ENCODE data around the gene TRIM36.

The TRIM36 gene

GRCh38 chr5:115169487-115170133, at the start of gene TRIM36:
Gene TRIM36 (minus strand): TSS chr5:115169908. CDS start chr5:115169634, 274 bp downstream.
- DNase-seq (ENCODE audit: low spot score) = peak; percentile 72

- DNase-seq (ENCODE audit: low spot score) = no peak
These were observed 44.8 kb upstream of the TRIM36 start for GRCh38 chr5:115214541-115214940.

- no peak for DNase-seq (ENCODE audit: low spot score)
These were observed 39.6 kb upstream of the TRIM36 start for GRCh38 chr5:115209279-115209678.

- no peak for DNase-seq (ENCODE audit: low spot score)
These were observed 33.2 kb upstream of the TRIM36 start for GRCh38 chr5:115202952-115203351.

- no peak for DNase-seq (ENCODE audit: low spot score)
These were observed 26.5 kb upstream of the TRIM36 start for GRCh38 chr5:115196161-115196560.

GRCh38 chr5:115194676-115195075, 25.0 kb upstream of the TRIM36 start:
- no peak for DNase-seq (ENCODE audit: low spot score)

GRCh38 chr5:115193295-115193694, 23.6 kb upstream of the TRIM36 start:
- no peak for DNase-seq (ENCODE audit: low spot score)

- DNase-seq (ENCODE audit: low spot score) = no peak
These were observed 22.4 kb upstream of the TRIM36 start for GRCh38 chr5:115192098-115192497.

- DNase-seq (ENCODE audit: low spot score) = no peak
These were observed 21.8 kb upstream of the TRIM36 start for GRCh38 chr5:115191474-115192031.

GRCh38 chr5:115190388-115190787, 20.7 kb upstream of the TRIM36 start:
- DNase-seq (ENCODE audit: low spot score) = no peak

GRCh38 chr5:115189866-115190265, 20.2 kb upstream of the TRIM36 start:
- no peak for DNase-seq (ENCODE audit: low spot score)

- no peak for DNase-seq (ENCODE audit: low spot score)
These were observed 17.1 kb upstream of the TRIM36 start for GRCh38 chr5:115186794-115187193.

- DNase-seq (ENCODE audit: low spot score) = no peak
These were observed 15.1 kb upstream of the TRIM36 start for GRCh38 chr5:115184770-115185169.

- no peak for DNase-seq (ENCODE audit: low spot score)
These were observed 12.0 kb upstream of the TRIM36 start for GRCh38 chr5:115181757-115182156.

GRCh38 chr5:115180165-115180709, 10.5 kb upstream of the TRIM36 start:
- peak; percentile 46 for DNase-seq (ENCODE audit: low spot score)

GRCh38 chr5:115179394-115180164, 9.9 kb upstream of the TRIM36 start:
- peak; percentile 49 for DNase-seq (ENCODE audit: low spot score)

- DNase-seq (ENCODE audit: low spot score) = no peak
These were observed 9.3 kb upstream of the TRIM36 start for GRCh38 chr5:115179030-115179393.

- no peak for DNase-seq (ENCODE audit: low spot score)
These were observed 1.3 kb upstream of the TRIM36 start for GRCh38 chr5:115170929-115171510.

GRCh38 chr5:115170134-115170928, 623 bp upstream of the TRIM36 start:
- DNase-seq (ENCODE audit: low spot score) = no peak

- no peak for DNase-seq (ENCODE audit: low spot score)
These were observed 750 bp downstream of the TRIM36 start for GRCh38 chr5:115168829-115169486.

GRCh38 chr5:115166744-115167393, 2.8 kb downstream of the TRIM36 start:
- DNase-seq (ENCODE audit: low spot score) = no peak

Measured in HuH-7.5 (cell line).